Colonic mucosa (tissue), 4 donors: ENCODE data around the gene HIC1. TPM values are rescaled to one million over a fixed set of nuclear protein-coding genes. Genes with fewer than 3 reads are reported as not detected.

Experiments
- DNase-seq: peaks from one replicate; pipeline ENCODE4 v3.0.0-alpha.2; 2020
- H3K27ac ChIP-seq: fragments of 200-600 bp; one replicate; pipeline ENCODE4 v1.8.0; 2021
- H3K27me3 ChIP-seq: fragments of 200-600 bp; one replicate; pipeline ENCODE4 v1.8.0; 2021
- H3K36me3 ChIP-seq: fragments of 200-600 bp; one replicate; pipeline ENCODE4 v1.8.0; 2021
- H3K4me1 ChIP-seq: fragments of 200-600 bp; one replicate; pipeline ENCODE4 v1.8.0; 2021; ENCODE audit warnings: mild to moderate bottlenecking
- H3K4me3 ChIP-seq: fragments of 200-600 bp; one replicate; pipeline ENCODE4 v1.8.0; 2021
- H3K9ac ChIP-seq, 2 donors: one replicate each; pipeline ENCODE4 v1.7.0; 2013; ENCODE audit warnings: control low read depth in 2 of 2, low read depth in 2 of 2, low read length in 2 of 2
- H3K9me3 ChIP-seq: fragments of 200-600 bp; one replicate; pipeline ENCODE4 v1.8.0; 2021
- intact Hi-C: fragments of 100-400 bp; cut with DNase I; formaldehyde crosslinking; loops from one replicate; pipeline ENCODE4 v1.14.1; 2022
- total RNA-seq, 2 donors: library from RNA; stranded (reverse); fragmentation: NEBNext Ultra II Directional in 1 of 2; extraction: Animal tissue kit (Norgen Biotek cat#: 25700) in 1 of 2; gene quantifications; one replicate each; pipeline ENCODE4 v1.2.1, GENCODE V29; 2021
- TF ChIP-seq, protein P1 (sequence below): fragments of 200-600 bp; IDR thresholded peaks from one replicate; pipeline ENCODE4 v1.8.0; 2022; ENCODE audit warnings: antibody characterized with exemption, mild to moderate bottlenecking
- donor health status: healthy.
- donor health status: DM: no; HTN: no; CAD: no.
- donor health status: DM: no; HTN: no; CAD: no.

HIC1 gene
- total RNA-seq, 2 donors from 2014 or later: 7.0 to 11.2 TPM

DNA sequence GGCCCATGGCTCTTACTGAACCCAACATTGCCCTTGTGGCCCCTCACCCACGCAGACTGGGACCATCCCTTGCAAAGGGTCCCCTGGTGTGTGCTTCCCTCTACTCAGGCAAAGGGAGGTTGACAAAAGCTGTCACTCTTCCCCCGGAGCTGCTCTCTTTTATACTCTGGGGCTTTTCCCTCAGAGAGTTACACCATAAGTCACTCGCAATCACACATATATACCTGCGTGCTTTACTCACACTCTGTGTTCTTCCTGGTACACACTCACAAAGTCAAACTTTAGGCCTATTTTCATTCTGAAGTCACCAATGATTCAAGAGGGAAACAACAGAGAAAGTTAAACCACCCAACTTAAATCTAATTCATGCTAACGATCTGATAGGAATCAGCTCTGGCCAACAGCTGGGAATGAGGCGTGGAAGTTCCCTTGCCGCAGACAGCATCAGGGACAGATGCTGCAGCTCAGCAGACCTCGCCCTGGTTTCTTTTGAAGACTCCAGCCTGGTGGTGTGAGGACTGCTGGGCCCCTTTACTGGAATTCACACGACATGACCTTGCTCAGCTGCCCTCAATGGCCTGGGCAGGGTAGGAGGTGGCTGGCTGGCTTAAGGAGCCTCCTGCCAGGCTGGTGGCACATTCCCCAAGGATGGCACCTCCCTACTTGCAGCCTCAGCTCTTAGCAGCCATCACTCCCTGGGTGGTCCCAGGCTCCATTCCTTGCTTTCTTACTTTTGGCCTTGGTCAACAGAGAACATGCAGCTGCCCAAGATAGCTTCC lies 27.3 kb downstream of the HIC1 start:
- Histone ChIP-seq H3K27me3 (no peaks in the 10 kb centered on the region), H3K9me3 (no peaks in the 10 kb centered on the region), H3K27ac (peak overlapping the region; percentile 96), H3K9ac (peak overlapping the region; percentile 0 to 53), H3K4me3 (no peak overlapping the region), H3K4me1 (peaks cover 12% of the 10 kb centered on the region), H3K36me3 (no peaks in the 10 kb centered on the region)
- intact Hi-C loops: no loop called here
- TF ChIP-seq, protein P1, sequence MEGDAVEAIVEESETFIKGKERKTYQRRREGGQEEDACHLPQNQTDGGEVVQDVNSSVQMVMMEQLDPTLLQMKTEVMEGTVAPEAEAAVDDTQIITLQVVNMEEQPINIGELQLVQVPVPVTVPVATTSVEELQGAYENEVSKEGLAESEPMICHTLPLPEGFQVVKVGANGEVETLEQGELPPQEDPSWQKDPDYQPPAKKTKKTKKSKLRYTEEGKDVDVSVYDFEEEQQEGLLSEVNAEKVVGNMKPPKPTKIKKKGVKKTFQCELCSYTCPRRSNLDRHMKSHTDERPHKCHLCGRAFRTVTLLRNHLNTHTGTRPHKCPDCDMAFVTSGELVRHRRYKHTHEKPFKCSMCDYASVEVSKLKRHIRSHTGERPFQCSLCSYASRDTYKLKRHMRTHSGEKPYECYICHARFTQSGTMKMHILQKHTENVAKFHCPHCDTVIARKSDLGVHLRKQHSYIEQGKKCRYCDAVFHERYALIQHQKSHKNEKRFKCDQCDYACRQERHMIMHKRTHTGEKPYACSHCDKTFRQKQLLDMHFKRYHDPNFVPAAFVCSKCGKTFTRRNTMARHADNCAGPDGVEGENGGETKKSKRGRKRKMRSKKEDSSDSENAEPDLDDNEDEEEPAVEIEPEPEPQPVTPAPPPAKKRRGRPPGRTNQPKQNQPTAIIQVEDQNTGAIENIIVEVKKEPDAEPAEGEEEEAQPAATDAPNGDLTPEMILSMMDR: no peak
- no peak for DNase-seq

DNA sequence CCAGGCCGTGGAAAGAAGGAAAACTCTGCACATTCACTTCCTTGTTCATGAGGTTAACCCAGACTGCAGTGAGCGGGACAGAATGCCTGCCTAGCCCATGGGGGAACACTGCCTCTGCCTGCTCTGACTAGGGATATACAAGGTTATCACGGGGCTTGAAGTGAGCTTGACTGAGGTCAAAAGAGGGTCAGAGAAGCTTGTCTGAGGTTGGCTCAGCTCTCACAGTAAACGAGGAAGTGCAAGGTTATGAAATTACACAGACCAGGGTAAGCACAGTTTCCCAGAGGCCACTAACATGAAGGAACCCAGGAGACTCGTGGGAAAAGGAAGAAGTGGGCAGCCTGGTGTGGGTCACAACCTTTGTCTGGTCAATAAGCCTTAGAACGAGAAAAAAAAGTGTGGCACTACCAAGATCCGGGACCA lies 28.7 kb downstream of the HIC1 start:
- peaks cover 19% of the 10 kb centered on the region for H3K4me1 ChIP-seq

DNA sequence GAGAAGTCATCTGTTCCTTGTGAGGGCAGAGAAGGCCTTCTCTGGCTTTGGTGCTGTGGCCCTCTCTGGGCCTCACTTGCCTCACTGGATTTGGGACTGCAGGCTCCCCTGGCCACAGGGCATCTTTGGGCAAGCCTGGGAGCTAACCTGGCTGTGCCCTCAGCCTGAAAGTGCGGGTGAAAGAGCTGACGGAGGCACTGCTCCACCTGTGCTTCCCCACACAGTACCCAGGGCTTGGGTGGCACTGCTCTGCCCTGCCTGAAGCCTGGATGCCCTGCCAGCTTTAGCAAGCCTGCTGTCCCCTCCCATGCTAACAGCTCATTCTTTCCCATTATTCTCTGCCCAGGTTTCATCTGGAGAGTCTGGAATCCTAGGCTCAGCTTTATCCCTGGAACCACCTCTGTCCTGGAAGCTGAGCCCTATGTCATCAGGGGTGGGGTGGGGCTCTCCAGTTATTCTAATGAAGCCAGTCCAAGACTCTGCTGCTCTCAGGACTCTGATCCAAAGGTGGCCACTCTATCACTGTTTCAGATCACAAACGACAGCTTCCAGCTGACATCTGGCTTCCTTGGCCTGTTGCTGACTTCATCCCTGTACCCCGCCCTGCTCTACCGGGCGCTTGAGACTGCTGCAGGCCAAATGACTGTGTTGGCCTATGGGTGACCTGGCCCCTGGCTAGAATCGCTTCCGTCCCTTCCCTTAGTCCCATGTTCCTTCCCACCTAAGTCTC lies 29.3 kb downstream of the HIC1 start:
- Histone ChIP-seq H3K4me1 (peaks cover 23% of the 10 kb centered on the region), H3K9ac (peak overlapping the region; percentile 31 to 76), H3K27ac (peak overlapping the region; percentile 96), H3K4me3 (no peak overlapping the region), H3K36me3 (no peaks in the 10 kb centered on the region), H3K27me3 (no peaks in the 10 kb centered on the region), H3K9me3 (no peaks in the 10 kb centered on the region)
- intact Hi-C loops: no loop called here
- DNase-seq: peak; percentile 79
- TF ChIP-seq, protein P1: no peak

More for the DNA sequence above, 28.7 kb downstream of the HIC1 start:
- Histone ChIP-seq H3K36me3 (no peaks in the 10 kb centered on the region), H3K4me3 (no peak overlapping the region), H3K9ac (peak overlapping the region; percentile 31 to 76), H3K27me3 (no peaks in the 10 kb centered on the region), H3K9me3 (no peaks in the 10 kb centered on the region), H3K27ac (peak overlapping the region; percentile 96)
- no peak for DNase-seq
- intact Hi-C loops: no loop called here
- TF ChIP-seq, protein P1: no peak

DNA sequence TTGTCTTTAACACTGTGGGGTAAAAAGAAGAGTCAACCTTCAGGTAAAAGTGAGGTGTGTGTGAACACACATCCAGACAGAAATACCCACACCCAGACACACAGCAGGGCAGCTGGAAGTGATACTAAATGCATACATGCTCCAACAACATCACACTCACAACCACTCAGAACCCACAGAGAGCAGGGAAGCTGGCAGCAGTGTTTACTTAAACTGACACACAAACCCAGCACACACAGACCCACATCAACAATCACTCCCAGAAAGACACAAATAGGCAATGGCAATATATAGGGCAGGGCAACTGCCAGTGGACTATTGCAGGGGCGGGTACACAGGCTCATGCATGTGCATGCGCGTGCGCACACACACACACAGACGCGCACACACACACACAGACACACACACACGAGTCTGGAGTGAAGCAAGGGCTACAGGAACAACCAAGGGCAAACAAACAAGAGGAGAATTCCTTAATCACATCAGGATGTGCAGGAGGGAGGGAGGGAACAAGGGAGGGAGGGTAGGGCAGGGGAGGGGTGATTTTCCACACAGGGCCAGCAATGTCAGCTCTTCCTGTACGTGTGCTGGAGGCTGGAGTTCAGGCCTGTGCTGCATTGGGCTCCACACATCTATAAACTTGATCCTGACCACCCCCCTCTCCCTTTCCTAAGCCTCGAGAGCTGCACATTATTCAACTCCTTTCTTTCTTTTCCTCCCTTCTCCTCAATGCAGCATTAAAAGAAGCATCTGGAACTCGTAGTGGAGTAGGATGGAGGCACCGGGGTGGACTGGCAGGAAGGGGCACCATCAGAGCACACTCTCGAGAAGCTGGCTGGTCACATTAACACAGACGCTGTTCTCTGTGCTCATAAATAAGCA lies 30.1 kb downstream of the HIC1 start:
- peak overlapping the region in 1 of 2 donors; percentile 76 for H3K9ac ChIP-seq

DNA sequence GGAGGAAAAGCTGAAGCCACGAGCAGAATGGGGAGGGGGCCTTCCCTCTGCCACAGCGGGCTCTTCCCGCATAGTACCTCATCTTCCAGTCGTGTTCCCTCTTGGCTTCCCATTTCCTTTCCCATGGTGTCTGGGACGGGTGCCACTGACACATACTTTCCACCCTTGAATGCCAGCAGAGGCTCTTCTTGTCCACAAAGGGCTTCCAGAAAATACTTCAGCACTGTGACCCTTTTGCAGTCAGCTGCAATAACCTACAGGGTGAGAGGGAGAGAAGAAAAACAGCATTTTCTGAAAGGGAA lies 30.7 kb downstream of the HIC1 start:
- Histone ChIP-seq H3K4me3 (no peak overlapping the region), H3K9ac (peak overlapping the region in 1 of 2 donors; percentile 76), H3K4me1 (peaks cover 24% of the 10 kb centered on the region), H3K27ac (peak overlapping the region; percentile 96), H3K9me3 (no peaks in the 10 kb centered on the region), H3K27me3 (no peaks in the 10 kb centered on the region), H3K36me3 (no peaks in the 10 kb centered on the region)
- peak; percentile 39 for DNase-seq
- intact Hi-C loops: no loop called here
- TF ChIP-seq, protein P1: no peak

More for the DNA sequence above, 30.1 kb downstream of the HIC1 start:
- TF ChIP-seq, protein P1: no peak
- Histone ChIP-seq H3K4me3 (no peak overlapping the region), H3K27ac (peak overlapping the region; percentile 96), H3K36me3 (no peaks in the 10 kb centered on the region), H3K4me1 (peaks cover 23% of the 10 kb centered on the region), H3K27me3 (no peaks in the 10 kb centered on the region), H3K9me3 (no peaks in the 10 kb centered on the region)
- intact Hi-C loops: no loop called here
- peak; percentile 84 for DNase-seq
